CD4-positive, alpha-beta T cell (primary cell): ENCODE results near the gene NCK2. TPM values are rescaled to one million over a fixed set of nuclear protein-coding genes. Genes with fewer than 3 reads are reported as not detected.

ENCODE experiments used
- ATAC-seq: fragments of 200-7000 bp; cut with Tn5 transposase; one replicate; pipeline ENCODE4 v1.10.0; 2022; ENCODE audit warnings: mild to moderate bottlenecking; ENCODE audit not compliant: poor library complexity
- CTCF ChIA-PET: fragments of 350-600 bp; sonication (Branson Sonifier 250); formaldehyde crosslinking; loops from one replicate; lab custom pipeline; 2021; ENCODE audit warnings: antibody characterized with exemption, inconsistent platforms; lab: Charles Lee
- POLR2A ChIA-PET: fragments of 350-600 bp; sonication (Branson Sonifier 250); formaldehyde crosslinking; loops from one replicate; lab custom pipeline; 2021; ENCODE audit warnings: antibody characterized with exemption, inconsistent platforms; lab: Charles Lee
- DNase-seq, 14 experiments: peaks; one replicate each; pipeline ENCODE4 v3.0.0-alpha.2; 2013 to 2020; ENCODE audit warnings: mixed read lengths in 2 of 14
- H3K27ac ChIP-seq, 2 donors: one replicate each; pipeline versions ENCODE4 v1.5.1 to v1.7.0; 2013; ENCODE audit warnings: low read length in 2 of 2, low read depth in 1 of 2, mild to moderate bottlenecking in 1 of 2
- H3K27me3 ChIP-seq, 2 experiments: 1 replicate in 1 of 2; 2 replicates in 1 of 2; pipeline versions ENCODE4 v1.6.1 to v1.7.0; 2013; ENCODE audit warnings: low read length in 2 of 2, control low read depth in 1 of 2, mild to moderate bottlenecking in 1 of 2, moderate library complexity in 1 of 2; ENCODE audit not compliant: insufficient read depth in 2 of 2, control insufficient read depth in 1 of 2
- H3K36me3 ChIP-seq: one replicate; pipeline ENCODE4 v1.6.1; 2013; ENCODE audit warnings: low read length, control low read depth; ENCODE audit not compliant: insufficient read depth
- H3K4me1 ChIP-seq: one replicate; pipeline ENCODE4 v1.6.1; 2013; ENCODE audit warnings: low read length, control low read depth; ENCODE audit not compliant: insufficient read depth
- H3K4me3 ChIP-seq: one replicate; pipeline ENCODE4 v1.5.1; 2013; ENCODE audit warnings: mild to moderate bottlenecking, low read length, moderate library complexity
- H3K9me3 ChIP-seq, 2 experiments: 1 replicate in 1 of 2; 2 replicates in 1 of 2; pipeline versions ENCODE4 v1.6.1 to v1.7.0; 2013; ENCODE audit warnings: low read length in 2 of 2, mild to moderate bottlenecking in 2 of 2, control low read depth in 1 of 2, moderate library complexity in 1 of 2; ENCODE audit not compliant: control insufficient read depth in 1 of 2, insufficient read depth in 1 of 2
- H3K27ac Mint-ChIP-seq: one replicate; pipeline ENCODE4 v1.8.0; 2020; ENCODE audit warnings: mixed read lengths
- H3K27me3 Mint-ChIP-seq: one replicate; pipeline ENCODE4 v1.8.0; 2021; ENCODE audit warnings: mixed read lengths
- H3K36me3 Mint-ChIP-seq: one replicate; pipeline ENCODE4 v1.8.0; 2021; ENCODE audit warnings: low read depth, mixed read lengths
- H3K4me1 Mint-ChIP-seq: one replicate; pipeline ENCODE4 v1.8.0; 2021; ENCODE audit warnings: low read depth, mixed read lengths
- H3K4me3 Mint-ChIP-seq: one replicate; pipeline ENCODE4 v1.8.0; 2020; ENCODE audit warnings: mild to moderate bottlenecking, mixed read lengths
- H3K9me3 Mint-ChIP-seq: one replicate; pipeline ENCODE4 v1.8.0; 2020; ENCODE audit warnings: mixed read lengths
- CTCF ChIP-seq: fragments of 200-600 bp; IDR thresholded peaks from one replicate; pipeline ENCODE4 v1.8.0; 2022; ENCODE audit warnings: antibody characterized with exemption, mild to moderate bottlenecking
- intact Hi-C, 2 experiments: fragments of 100-400 bp; cut with DNase I in 1 of 2; cut with micrococcal nuclease in 1 of 2; formaldehyde crosslinking; loops; one replicate each; pipeline versions ENCODE4 v1.15.1 to v1.9.0; 2023 to 2025; cut with DNase I, micrococcal nuclease
- total RNA-seq, 174 experiments: library from RNA in 2 of 174; stranded (reverse) in 2 of 174; gene quantifications; one replicate each; pipeline ENCODE4 v1.2.3 and lab custom pipeline; 2021 to 2026

The NCK2 gene
- total RNA-seq, 2 experiments from 2014 or later = 92.1 to 92.3 TPM

GRCh38 chr2:105777031-105777482 is 32.3 kb downstream of the NCK2 start:
- peak in 4 of 14 experiments; percentile 35 to 54 (median 42) for DNase-seq
- Mint-ChIP-seq H3K36me3 (peaks cover 49% of the 10 kb centered on the region), H3K9me3 (no peaks in the 10 kb centered on the region), H3K27ac (peak overlapping the region; percentile 98), H3K27me3 (no peaks in the 10 kb centered on the region), H3K4me3 (peak overlapping the region; percentile 79), H3K4me1 (peaks cover 97% of the 10 kb centered on the region)
- Histone ChIP-seq H3K4me3 (peak overlapping the region; percentile 41), H3K9me3 (no peaks in the 10 kb centered on the region), H3K27ac (peak overlapping the region; percentile 69 to 92), H3K36me3 (peaks cover 24% of the 10 kb centered on the region), H3K27me3 (no peaks in the 10 kb centered on the region), H3K4me1 (peaks cover 92% of the 10 kb centered on the region)
- peak; percentile 18 for ATAC-seq
- no peak for TF ChIP-seq CTCF
- ChIA-PET CTCF (interaction anchor here (1.0 to 2.0 kb wide), 4 partner anchors 11 to 86 kb away, joined by 3 to 5 read pairs (median 3); no protein-coding TSS in a partner anchor), POLR2A (interaction anchor here (0.6 to 7.4 kb wide), 20 partner anchors 10 to 384 kb away, joined by 3 to 69 read pairs (median 4); no protein-coding TSS in a partner anchor)
- intact Hi-C loops = loop anchor here in 1 of 2 experiments (1.0 kb wide), 1 partner anchor 23 kb away; no protein-coding TSS in a partner anchor

- DNase-seq = peak in 4 of 14 experiments; percentile 36 to 43 (median 40)
- intact Hi-C loops = loop anchor here in 1 of 2 experiments (1.0 kb wide), 1 partner anchor 23 kb away; no protein-coding TSS in a partner anchor
- H3K4me1 ChIP-seq = peaks cover 92% of the 10 kb centered on the region
- peak overlapping the region; percentile 15 for H3K4me3 ChIP-seq
- POLR2A ChIA-PET = interaction anchor here (0.6 to 7.4 kb wide), 23 partner anchors 10 to 383 kb away, joined by 3 to 69 read pairs (median 4); no protein-coding TSS in a partner anchor
- no peak for TF ChIP-seq CTCF
- peaks cover 19% of the 10 kb centered on the region for H3K36me3 ChIP-seq
- peak overlapping the region; percentile 79 for H3K4me3 Mint-ChIP-seq
- peaks cover 97% of the 10 kb centered on the region for H3K4me1 Mint-ChIP-seq
- H3K27me3 Mint-ChIP-seq = no peaks in the 10 kb centered on the region
- H3K27ac ChIP-seq = peak overlapping the region; percentile 69 to 92
- peaks cover 49% of the 10 kb centered on the region for H3K36me3 Mint-ChIP-seq
- H3K27ac Mint-ChIP-seq = peak overlapping the region; percentile 98
- H3K27me3 ChIP-seq = no peaks in the 10 kb centered on the region
- CTCF ChIA-PET = interaction anchor here (0.8 to 2.0 kb wide), 4 partner anchors 11 to 86 kb away, joined by 3 to 5 read pairs (median 3); no protein-coding TSS in a partner anchor
- ATAC-seq = peak; percentile 30
- no peaks in the 10 kb centered on the region for H3K9me3 ChIP-seq
- no peaks in the 10 kb centered on the region for H3K9me3 Mint-ChIP-seq
Observed at GRCh38 chr2:105777506-105778055, 32.9 kb downstream of the NCK2 start.

GRCh38 chr2:105778080-105778607 is 33.4 kb downstream of the NCK2 start:
- Histone ChIP-seq H3K36me3 (peaks cover 24% of the 10 kb centered on the region), H3K27me3 (no peaks in the 10 kb centered on the region), H3K27ac (peak overlapping the region; percentile 69 to 92), H3K4me3 (peak overlapping the region; percentile 15), H3K4me1 (peaks cover 92% of the 10 kb centered on the region), H3K9me3 (no peaks in the 10 kb centered on the region)
- Mint-ChIP-seq H3K27ac (peak overlapping the region; percentile 98), H3K36me3 (peaks cover 47% of the 10 kb centered on the region), H3K27me3 (no peaks in the 10 kb centered on the region), H3K4me1 (peaks cover 97% of the 10 kb centered on the region), H3K4me3 (peak overlapping the region; percentile 79), H3K9me3 (no peaks in the 10 kb centered on the region)
- no peak for TF ChIP-seq CTCF
- intact Hi-C loops = no loop called here
- no peak for DNase-seq
- no peak for ATAC-seq
- CTCF ChIA-PET = interaction anchor here (0.8 to 2.0 kb wide), 3 partner anchors 20 to 85 kb away, joined by 3 to 5 read pairs (median 3); no protein-coding TSS in a partner anchor
- POLR2A ChIA-PET = interaction anchor here (0.6 to 7.4 kb wide), 19 partner anchors 9 to 383 kb away, joined by 3 to 69 read pairs (median 4); no protein-coding TSS in a partner anchor
